K562 (cell line): Measurements from ENCODE around the gene TBC1D1.

Experiments
- BRCA1 ChIP-seq, 2 experiments: fragments of 450-650 bp in 1 of 2; sonication (generic) in 1 of 2; formaldehyde crosslinking in 1 of 2; IDR thresholded peaks; 2 replicates each; pipeline versions ENCODE4 v1.5.0 to v1.6.1; 2017 to 2020; ENCODE audit warnings: mild to moderate bottlenecking in 1 of 2, missing genetic modification reagents in 1 of 2
- ELF1 ChIP-seq: fragments of 200-800 bp; sonication (Bioruptor generic); IDR thresholded peaks from 2 replicates; pipeline ENCODE4 v1.6.1; 2016; ENCODE audit warnings: missing genetic modification characterization, missing compliant biosample characterization
- EP300 ChIP-seq: IDR thresholded peaks from 2 replicates; pipeline ENCODE4 v1.6.1; 2012; ENCODE audit warnings: low read length, improper control_type of control experiment
- JUN ChIP-seq, 2 experiments: sonication (generic) in 1 of 2; formaldehyde crosslinking in 1 of 2; IDR thresholded peaks; 2 replicates each; pipeline versions ENCODE4 v1.6.1 to v1.8.0; 2012 to 2022; ENCODE audit warnings: borderline replicate concordance in 2 of 2, mild to moderate bottlenecking in 2 of 2, improper control_type of control experiment in 1 of 2, low read depth in 1 of 2, low read length in 1 of 2, missing genetic modification reagents in 1 of 2
- KLF16 ChIP-seq: IDR thresholded peaks from 2 replicates; pipeline ENCODE4 v1.6.1; 2016; ENCODE audit warnings: antibody characterized with exemption
- MXI1 ChIP-seq: IDR thresholded peaks from 2 replicates; pipeline ENCODE4 v1.6.1; 2011; ENCODE audit warnings: low read depth, mild to moderate bottlenecking, improper control_type of control experiment, low read length
- POLR2A ChIP-seq: fragments of 450-650 bp; conservative IDR thresholded peaks from 2 replicates; pipeline ENCODE4 v1.6.1; 2016
- RCOR1 ChIP-seq, 2 experiments: IDR thresholded peaks; 2 replicates each; pipeline ENCODE4 v1.6.1; 2012; ENCODE audit warnings: low read depth in 2 of 2, low read length in 2 of 2, borderline replicate concordance in 1 of 2, improper control_type of control experiment in 1 of 2
- RNF2 ChIP-seq: sonication (generic); IDR thresholded peaks from 2 replicates; pipeline ENCODE4 v1.6.1; 2016
- SIN3B ChIP-seq: fragments of 450-650 bp; IDR thresholded peaks from 2 replicates; pipeline ENCODE4 v1.6.1; 2017; ENCODE audit warnings: low read depth, mild to moderate bottlenecking, moderate library complexity
- ZNF232 ChIP-seq: sonication (generic); formaldehyde crosslinking; IDR thresholded peaks from 2 replicates; pipeline ENCODE4 v1.8.0; 2022; ENCODE audit warnings: mild to moderate bottlenecking, missing genetic modification reagents

DNA sequence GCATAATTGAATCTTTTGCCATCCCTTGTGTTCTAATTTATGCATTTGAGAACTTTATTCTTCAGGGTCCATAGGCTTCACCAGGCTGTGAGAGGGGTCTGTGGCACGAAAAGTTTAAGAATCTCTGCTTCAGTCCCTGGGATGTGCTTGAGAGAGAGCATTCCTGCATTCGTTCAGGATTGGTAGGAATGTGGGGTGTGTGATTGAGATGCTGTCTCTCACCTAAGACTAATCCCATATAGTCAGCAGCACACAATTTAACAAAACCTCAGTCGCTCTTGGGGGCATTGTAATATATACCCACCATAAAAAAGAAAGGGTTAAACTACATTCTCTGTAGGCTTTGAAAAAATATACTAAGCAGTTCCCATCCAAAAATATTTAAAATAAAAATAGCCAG, 111.0 kb downstream of the TBC1D1 start:
- TF ChIP-seq POLR2A (no peak), BRCA1 (IDR thresholded peaks at IDR 0.05) (no peak), BRCA1 (CRISPR knock-in tag; IDR thresholded peaks at IDR 0.05) (no peak), RCOR1 (IDR thresholded peaks at IDR 0.05; ENCODE audit: borderline replicate concordance in 1 of 2, low read depth in 2 of 2, low read length in 2 of 2) (no peak), ZNF232 (CRISPR knock-in tag) (no peak), RNF2 (no peak), KLF16 (no peak), MXI1 (no peak), ELF1 (tag) (no peak), JUN (IDR thresholded peaks at IDR 0.05; ENCODE audit: borderline replicate concordance, low read depth, low read length) (no peak), JUN (CRISPR knock-in tag; IDR thresholded peaks at IDR 0.05; ENCODE audit: borderline replicate concordance) (no peak), EP300 (no peak), SIN3B (no peak)
